GM19372 (cell line): ENCODE data around the gene CTDSP2.
"Not testable (repeated sequence)": the region's sequence is repeated elsewhere in the genome, so short reads cannot be mapped to it uniquely, and the experiment has no call there.

Experiments used
- ATAC-seq: cut with Tn5 transposase; IDR thresholded peaks from one replicate; pipeline ENCODE4 v1.9.1; 2021; ENCODE audit warnings: mild to moderate bottlenecking, low read depth, moderate library complexity; ENCODE audit not compliant: unreplicated experiment

The CTDSP2 gene

DNA sequence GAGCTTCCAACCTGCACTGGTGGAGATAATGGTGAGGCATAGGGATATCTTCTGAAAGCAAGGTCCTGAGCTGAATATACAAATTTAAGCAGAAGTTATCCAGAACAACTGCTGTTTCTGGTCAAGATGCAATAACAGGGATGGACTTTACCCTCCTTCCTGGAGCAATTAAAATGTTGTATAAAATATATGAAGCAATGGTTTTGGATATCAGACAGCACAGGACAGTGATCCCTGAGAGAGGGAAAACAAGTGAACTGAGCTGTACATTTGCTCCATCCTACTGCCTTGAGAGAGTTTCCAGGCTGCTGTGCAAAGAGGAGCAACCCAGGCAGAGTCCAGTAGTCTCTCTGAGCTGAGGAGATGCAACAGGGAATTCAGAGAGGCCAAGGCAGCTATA lies 36.0 kb upstream of the CTDSP2 start:
- no peak for ATAC-seq

GRCh38 chr12:57881475-57881874 lies 34.9 kb upstream of the CTDSP2 start:
- no peak for ATAC-seq

GRCh38 chr12:57881035-57881434 lies 34.5 kb upstream of the CTDSP2 start:
- not testable (repeated sequence) for ATAC-seq

DNA sequence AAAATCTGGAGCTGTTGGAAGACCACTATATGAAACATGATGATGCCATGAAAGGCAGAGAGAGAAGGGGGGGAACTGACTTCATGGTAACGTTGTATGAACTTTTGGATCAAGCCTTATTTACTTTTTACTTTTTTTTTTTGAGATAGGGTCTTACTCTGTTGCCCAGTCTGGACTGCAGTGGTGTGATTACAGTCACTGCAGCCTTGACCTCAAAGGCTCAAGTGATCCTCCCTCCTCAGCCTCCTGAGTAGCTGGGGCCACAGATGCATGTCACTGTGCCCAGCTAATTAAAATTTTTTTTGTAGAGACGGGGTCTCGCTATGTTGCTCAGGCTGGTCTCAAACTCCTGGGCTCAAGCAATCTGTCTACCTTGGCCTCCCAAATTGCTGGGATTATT lies 31.3 kb upstream of the CTDSP2 start:
- ATAC-seq, result no peak

- no peak for ATAC-seq
Observed at GRCh38 chr12:57875753-57876547, 29.4 kb upstream of the CTDSP2 start.

- no peak for ATAC-seq
Observed at GRCh38 chr12:57874166-57875108, 27.9 kb upstream of the CTDSP2 start.

DNA sequence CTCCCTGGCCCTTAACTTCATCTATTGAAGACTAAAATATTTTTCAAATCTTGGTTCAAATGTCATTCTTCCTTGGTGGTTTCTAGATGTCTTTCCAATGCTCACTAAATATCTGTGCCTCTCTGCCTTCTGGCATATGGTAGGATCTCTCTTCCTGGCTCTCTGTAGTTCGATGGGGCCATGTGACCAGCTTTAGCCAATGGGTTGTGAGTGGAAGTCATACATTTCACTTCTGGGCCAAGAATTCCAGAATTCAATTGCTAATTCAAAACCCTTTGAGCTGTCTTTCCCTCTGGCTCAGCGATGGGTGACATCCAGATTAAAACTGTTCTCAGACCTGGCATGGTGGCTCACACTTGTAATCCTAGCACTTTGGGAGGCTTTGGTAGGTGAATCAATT lies 25.8 kb upstream of the CTDSP2 start:
- ATAC-seq, result no peak

DNA sequence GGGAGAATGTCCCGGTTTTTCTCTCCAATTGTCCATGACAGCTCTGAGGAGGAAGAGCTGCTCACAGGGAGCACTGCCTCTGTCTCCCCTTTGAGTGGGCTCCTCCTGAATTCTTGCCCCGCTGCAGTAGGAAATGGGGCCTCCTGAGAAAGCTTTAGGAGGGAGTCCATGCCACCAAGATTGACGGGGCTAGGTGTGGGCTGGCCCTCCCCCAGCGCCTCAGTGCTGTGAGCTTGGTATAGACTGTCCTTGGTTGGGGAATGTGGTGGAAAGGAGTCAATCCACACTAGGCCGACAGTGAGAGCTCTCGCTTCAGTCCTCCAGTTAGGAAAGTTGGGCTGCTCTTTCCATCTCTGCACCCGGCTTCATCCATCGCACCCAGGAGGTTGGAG lies 23.4 kb upstream of the CTDSP2 start:
- ATAC-seq, result no peak

DNA sequence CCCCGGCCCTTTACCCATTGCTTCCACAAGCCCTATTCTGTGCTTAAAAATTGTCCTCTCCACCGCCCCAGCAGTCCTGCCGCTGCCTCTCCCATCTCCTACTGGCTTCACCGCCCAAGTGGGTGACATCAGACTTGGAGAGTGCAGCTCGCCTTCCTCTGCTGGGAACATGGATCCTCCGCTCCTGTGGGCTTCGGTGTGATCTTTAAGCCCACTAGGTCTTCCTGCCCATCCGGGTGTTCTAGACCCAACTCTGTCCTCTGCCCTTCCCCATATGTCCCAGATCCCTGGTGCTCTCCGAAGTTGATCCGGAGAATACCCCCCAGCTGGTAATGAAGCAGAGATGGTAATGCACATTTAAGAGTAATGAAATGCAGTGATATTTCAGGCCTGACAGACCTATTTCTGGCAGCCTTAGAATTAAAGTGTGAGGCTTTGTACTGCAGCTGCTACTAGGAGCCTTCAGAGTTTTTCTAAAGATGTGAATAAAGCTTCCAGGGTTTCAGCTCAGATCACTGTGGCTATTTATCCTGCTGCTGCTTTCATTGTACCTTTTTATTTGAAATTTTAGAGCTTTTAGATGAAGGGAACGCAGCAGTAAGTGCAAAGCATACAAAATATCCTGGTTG lies 22.9 kb upstream of the CTDSP2 start:
- ATAC-seq, result no peak

GRCh38 chr12:57868851-57869268 lies 22.3 kb upstream of the CTDSP2 start:
- no peak for ATAC-seq

DNA sequence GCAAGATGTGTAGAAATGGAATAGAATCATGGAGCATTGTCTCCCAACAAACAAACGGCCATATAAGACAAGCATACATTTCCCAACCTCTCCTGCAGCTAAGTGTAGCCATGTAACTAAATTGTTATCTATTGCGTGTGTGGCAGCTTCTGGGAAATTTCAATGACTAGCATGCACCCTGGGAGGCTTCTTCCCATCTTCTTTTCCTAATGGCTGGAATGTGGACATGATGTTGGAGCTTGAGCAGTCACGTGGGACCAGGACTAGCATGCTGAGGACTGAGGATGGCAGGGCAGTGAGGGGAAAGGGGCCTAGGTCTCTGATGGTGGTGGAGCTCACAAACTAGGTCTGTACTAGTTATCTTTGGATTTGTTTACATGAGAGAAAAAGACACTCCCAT lies 21.7 kb upstream of the CTDSP2 start:
- no peak for ATAC-seq

- ATAC-seq, result no peak
Observed at GRCh38 chr12:57866308-57867019, 19.9 kb upstream of the CTDSP2 start.

- ATAC-seq, result peak; percentile 56
Observed at GRCh38 chr12:57865084-57865751, 18.7 kb upstream of the CTDSP2 start.

- ATAC-seq, result no peak
Observed at GRCh38 chr12:57864442-57865083, 18.0 kb upstream of the CTDSP2 start.

- ATAC-seq, result no peak
Observed at GRCh38 chr12:57863676-57864075, 17.1 kb upstream of the CTDSP2 start.

GRCh38 chr12:57861967-57862366 lies 15.4 kb upstream of the CTDSP2 start:
- no peak for ATAC-seq

DNA sequence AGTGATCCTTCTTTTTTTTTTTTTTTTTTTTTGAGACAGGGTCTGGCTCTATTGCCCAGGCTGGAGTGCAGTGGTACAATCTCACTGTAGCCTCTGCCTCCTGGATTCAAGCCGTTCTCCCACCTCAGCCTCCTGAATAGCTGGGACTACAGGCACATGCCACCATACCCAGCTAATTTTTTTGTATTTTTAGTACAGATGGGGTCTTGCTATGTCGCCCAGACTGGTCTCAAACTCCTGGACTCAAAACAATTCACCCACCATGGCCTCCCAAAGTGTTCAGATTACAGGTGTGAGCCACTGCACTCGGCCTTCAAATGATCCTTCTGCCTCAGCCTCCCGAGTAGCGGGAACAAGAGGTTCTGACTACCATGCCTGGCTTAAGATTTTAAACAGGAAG lies 14.4 kb upstream of the CTDSP2 start:
- not testable (repeated sequence) for ATAC-seq

GRCh38 chr12:57859121-57859520 lies 12.6 kb upstream of the CTDSP2 start:
- no peak for ATAC-seq

DNA sequence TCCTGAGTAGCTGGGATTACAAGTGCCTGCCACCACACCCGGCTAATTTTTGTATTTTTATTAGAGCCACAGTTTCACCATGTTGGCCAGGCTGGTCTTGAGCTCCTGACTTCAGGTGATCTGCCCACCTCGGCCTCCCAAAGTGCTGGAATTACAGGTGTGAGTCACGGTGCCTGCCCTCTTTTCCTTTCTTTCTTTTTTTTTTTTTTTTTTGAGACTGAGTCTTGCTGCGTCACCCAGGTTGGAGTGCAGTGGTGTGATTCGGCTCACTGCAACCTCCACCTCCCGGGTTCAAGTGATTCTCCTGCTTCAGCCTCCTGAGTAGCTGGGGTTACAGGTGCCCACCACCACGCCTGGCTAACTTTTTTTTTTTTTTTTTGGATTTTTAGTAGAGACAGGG lies 11.6 kb upstream of the CTDSP2 start:
- ATAC-seq, result not testable (repeated sequence)
